GM04504 (cell line): ENCODE results near the gene FAM199X.
A peak's percentile ranks its signal among the peaks of the same experiment; 100 is the strongest.
"Not testable (repeated sequence)": the region's sequence is repeated elsewhere in the genome, so short reads cannot be mapped to it uniquely, and the experiment has no call there.

ENCODE experiments used
- DNase-seq: peaks from one replicate; pipeline ENCODE4 v3.0.0-alpha.2; 2012; ENCODE audit warnings: low read depth

Gene FAM199X

GRCh38 chrX:104189837-104190236 is 23.6 kb downstream of the FAM199X start:
- no peak for DNase-seq

GRCh38 chrX:104193485-104193884 is 27.2 kb downstream of the FAM199X start:
- no peak for DNase-seq

- DNase-seq, result no peak
These were observed 28.8 kb downstream of the FAM199X start for GRCh38 chrX:104195013-104195412.

GRCh38 chrX:104195489-104196084 is 29.3 kb downstream of the FAM199X start:
- peak; percentile 12 for DNase-seq

GRCh38 chrX:104205548-104205947 is 39.3 kb downstream of the FAM199X start:
- no peak for DNase-seq

GRCh38 chrX:104211187-104211586 is 44.9 kb downstream of the FAM199X start:
- no peak for DNase-seq

- not testable (repeated sequence) for DNase-seq
These were observed 63.8 kb downstream of the FAM199X start for GRCh38 chrX:104230060-104230459.
